Midbrain (tissue), 1 donor: ENCODE results near the gene B3GLCT.

Experiments used
- DNase-seq: peaks from one replicate; lab custom pipeline; 2025; lab: John Stamatoyannopoulos, UW

The B3GLCT gene

DNA sequence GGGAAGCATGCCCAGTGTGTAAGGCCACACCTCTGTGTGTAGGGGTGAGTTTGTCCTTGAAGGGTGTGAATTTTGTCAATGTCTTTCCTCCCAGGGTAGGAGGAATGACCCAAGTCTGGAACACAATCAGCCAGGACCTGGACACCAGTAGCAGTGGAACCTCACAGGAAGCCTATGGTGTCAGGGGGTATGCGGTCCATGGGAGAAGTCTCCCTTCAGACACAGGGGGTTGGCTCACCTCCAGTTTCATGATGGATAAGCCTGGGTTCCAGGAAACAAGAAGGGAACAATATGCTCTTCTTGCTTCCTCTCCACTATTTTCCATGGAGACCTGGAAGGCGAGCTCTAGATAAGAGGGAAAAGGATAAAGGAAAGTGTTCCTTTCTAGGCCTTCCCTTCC, 23.9 kb downstream of the B3GLCT start:
- DNase-seq, result no peak

DNA sequence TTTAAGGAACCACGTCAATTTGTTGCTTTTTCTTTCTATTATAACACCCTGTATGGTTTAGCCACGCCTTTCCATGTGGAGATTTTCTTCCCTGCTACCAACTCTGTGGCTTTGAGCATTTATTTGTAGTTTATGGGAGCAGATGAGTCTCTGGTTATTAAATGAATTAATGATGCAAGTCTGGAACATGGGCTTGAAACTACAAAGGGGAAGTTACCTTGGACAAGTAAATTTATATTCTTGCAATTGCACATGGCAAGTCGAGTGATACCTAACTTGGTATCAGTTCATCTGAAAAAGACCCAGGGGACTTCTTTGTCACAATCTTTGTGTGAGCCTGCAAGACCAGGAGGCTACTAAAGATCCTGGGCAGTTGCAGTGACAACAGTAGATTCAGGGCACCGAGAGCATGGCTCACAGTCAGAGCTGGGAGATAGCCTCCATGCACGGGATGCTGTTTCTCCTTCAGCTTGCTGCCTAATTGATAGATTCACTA, 24.4 kb downstream of the B3GLCT start:
- DNase-seq, result no peak

DNA sequence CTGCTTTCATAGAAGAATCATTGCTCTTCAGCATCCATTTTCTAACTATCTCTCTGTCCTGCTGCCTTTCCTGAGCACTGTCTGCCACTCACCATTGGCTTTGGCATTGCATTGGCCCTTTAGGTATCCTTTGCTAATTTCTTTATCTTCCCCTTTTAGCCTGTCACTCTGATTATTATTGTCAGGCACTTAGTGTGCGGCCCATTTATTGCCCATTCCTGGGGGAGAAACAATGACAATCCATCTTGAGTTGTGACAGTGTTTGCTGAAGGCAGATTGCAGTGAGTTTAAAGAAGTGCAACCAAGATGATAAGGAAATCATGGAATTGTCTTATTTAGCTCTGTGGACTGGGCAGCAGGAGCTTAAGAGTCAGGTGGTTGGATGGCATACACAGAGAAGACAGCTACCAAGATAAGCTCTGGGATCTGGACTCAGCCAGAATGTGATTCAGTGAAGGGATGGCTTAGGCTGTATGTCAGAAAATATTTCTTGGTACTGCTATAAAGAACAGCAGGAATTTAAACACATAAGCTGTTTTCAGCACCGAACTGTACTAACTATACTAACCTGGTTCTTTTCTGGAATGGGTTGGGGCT, 25.3 kb downstream of the B3GLCT start:
- DNase-seq, result no peak

DNA sequence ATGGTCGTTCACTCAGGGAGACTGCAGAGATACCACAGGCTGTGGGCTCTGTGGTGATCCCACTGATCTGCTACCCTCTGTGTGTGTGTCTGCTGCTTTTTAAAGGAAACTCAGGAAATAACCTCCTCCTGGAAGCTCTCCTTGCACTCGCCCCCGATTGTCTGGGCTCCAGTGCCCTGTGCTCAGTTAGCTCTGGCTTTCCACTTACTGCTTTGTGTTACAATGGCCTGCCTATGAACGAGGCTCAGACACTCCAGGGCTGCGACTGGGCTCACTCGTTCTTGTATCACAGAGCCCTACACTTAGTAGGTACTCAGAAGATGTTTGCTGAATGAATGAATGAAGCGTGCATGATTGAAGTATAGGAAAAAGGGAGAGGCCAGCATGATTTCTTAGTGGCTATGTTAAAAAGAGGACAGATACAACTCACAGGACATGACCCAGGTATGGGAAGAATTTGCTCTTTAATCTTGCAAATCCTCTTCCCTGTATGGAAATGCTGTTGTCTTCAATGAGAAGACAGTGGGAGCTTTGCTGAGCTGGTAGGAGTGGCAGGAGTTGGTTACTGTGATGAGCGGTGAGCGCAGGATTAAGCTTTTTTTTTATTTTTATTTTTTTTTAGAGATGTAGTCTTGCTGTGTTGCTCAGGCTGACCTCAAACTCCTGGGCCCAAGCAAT, 26.4 kb downstream of the B3GLCT start:
- DNase-seq, result no peak

DNA sequence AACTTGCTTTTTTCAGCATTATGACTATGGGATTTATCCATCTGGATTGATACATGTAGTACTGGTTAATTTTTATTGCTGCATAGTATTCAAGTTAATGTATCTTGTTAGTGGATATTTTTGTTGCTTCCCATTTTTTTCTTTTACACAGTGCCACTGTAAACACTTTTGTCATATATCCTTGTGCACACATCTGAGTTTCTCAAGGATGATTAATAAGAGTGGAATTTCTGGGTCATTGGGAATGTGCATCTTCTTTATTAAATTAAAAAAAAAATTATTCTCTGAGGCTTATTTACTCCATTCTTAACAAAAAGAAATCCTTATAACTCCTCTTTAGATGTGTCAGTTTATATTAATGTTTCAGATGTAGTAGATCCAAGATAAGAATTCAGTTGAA, 27.3 kb downstream of the B3GLCT start:
- no peak for DNase-seq

DNA sequence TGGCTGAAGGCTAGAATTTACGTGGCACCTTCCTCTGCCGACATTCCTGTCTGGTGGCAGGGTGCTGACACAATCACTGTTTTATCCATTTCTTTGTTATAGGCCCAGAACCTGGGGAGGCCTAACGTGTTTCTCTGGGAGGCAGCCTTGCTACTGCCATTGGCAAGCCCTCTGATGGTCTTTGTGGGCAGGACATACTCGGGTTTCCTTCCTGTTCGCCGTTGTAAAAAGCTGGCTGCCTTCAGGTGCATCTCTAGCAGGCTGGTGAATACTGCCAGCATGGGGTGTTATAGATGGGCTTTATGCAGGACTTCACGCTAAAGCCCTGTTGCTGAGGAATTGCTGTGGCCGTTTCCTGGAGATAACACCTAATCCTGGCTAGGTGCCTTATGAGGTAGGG, 28.1 kb downstream of the B3GLCT start:
- DNase-seq, result no peak

DNA sequence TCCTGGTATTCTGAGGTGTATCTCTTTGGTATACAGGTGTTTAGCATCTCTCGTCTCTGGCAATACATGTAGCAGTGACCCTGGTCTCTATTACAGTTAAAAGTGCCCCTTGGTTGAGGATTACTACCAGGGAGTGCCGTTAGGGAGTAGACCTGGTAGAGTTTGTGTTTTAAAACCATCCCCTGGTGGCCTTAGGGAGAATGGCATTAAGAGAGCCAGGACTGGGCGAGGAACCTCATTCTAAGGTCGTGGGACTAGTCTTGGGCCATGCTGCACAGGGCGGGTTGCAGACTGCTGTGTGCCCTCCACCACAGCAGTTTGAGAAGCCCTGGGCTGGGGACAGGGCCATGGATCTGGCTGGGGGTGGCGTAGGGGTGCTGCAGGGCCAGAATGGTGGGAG, 35.0 kb downstream of the B3GLCT start:
- no peak for DNase-seq

DNA sequence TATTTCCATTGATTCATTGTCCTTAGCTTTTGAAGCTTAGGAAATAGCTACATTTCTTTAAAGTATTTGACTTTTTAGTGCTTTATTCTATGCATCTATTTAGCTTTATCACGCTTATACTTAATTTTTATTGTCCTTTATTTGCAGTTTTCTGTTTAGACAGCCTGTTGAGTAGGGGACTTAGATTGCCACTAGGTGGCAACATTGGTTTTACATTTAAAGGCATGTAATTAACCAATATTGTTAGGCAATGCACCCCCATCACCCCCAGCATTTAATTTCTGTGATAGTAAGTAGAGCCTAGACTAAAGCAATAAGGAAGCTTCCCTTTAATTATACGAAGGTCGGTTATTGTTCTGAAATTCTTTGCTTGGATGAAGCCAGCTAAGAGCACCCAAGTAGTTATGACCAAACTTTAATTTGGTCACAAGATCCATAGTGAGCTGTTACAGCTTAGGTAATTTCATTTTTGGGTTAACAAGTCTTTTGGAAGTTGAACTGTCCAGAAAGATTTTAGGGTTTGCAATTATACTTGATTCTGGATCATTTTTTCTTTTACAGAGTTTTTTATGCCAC, 36.5 kb downstream of the B3GLCT start:
- DNase-seq, result no peak

DNA sequence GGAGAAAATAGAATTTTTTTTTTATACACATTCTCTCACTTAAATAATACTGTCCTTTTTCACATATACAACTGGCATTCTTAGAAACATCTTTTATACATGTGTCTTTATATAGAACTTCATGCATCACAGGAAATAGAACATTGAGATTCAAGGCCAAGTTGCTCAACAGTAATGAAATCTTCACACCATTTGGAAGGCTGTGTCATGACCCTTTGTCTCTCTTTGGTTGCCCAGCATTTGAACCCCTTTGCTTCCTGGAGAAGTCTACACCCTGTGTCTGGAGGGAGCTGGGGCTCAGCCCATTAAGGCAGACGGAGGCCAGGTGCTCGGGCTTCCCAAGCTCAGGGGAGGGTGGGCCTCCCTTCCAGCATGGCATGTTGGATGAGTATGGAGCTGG, 41.1 kb downstream of the B3GLCT start:
- DNase-seq, result no peak

DNA sequence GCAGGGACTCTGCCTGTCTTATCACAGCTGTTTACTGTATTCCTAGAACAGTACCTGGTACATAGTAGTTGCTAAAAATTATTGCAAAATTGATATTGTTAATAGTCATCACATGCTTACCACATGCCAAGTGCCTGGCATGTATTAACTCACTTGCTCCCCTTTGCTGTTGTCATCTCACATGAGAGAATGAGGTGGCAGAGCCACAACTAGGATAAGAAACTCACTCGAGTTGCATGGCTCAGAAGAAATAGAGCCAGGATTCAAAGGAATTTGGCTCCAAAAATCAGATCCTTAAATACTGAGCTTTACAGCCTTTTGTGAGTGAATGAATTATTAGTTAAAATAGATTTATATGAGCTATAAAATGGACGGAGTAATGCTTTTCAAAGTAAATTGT, 42.6 kb downstream of the B3GLCT start:
- DNase-seq, result no peak

DNA sequence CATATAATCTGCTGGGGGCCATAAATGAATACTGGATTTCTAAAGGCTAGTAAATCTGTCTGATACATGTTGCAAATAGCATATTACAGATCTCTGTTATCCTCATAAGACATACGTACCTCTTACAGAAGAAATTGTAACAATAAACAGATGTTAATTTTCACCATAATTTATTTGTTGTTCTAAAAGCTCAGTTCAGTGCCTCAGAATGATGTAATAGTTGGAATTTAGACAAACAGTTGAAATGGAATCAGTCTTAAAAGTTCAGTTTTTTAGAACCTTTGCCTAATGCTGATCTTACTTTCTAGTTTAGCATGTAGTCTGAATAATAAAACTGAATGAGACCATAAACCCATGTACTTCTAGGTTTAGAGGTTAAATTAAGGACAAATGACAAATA, 43.1 kb downstream of the B3GLCT start:
- no peak for DNase-seq

DNA sequence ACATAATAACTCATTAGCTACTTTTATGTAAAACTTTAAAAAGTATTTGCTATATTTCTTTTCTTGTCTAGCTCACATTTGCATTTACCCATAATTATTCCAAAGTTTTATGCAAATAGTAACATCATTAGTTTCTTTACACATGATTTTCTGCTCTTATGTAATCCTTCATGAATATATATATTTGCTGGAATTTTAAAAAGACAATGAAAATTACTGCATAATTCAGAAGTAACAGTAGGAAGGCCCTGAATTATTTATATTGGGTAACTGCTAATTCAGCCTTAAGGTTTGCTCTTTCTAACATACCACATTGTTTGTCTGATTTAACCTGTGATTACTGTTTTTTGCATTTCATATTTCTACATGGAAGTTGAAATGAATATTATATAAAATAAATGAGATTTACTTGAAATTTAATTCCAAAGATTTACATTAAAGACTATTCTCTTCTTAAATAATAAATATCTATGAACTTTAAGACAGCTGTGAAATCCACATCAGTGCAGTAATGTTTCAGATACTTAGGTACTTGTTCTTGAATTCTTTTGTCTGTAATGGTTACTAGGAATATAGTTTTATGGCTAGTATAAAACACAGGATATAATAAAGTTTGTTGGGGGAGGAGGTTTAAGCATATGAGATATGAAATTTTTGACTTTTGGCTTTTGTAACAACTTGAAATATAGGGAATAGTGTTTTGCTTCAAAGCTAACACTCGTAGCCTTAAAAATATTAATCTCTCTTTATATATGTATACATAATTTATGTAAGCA, 46.0 kb downstream of the B3GLCT start:
- no peak for DNase-seq

DNA sequence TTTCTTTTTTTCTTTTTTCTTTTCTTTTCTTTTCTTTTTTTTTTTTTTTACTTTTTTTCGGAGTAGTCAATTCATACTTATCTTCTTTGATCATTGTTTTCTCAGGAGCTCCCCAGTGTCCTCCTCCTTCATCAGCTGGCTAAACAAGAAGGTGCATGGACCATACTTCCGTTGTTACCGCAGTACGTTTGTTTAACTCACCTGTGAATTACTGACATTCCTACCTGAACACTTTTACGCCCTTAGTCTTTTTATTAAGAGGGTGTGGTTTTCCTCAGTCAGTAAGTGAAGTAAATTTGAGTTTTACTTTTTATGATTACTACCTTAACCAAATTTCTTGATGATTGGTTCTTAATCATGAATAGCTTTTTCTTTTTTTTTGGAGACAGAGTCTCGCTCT, 47.1 kb downstream of the B3GLCT start:
- DNase-seq, result no peak

DNA sequence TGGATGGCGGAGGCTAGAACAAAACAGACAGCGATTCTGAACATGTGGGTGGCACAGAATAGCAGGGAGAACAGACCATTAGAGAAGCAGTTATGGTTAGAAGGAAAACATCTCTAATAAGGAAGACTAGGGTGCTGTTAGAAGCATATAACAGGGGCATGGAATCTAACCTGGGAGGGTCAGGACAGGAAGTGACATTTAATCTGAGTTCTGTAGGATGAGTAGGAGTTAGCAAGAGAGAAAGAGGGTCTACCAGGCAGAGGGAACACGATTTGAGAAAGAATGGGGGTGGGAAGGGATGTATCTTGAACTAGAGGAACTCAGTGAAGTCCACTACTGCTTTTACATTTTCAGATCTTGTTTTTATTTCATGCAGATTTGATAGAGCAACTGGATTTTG, 48.6 kb downstream of the B3GLCT start:
- no peak for DNase-seq

DNA sequence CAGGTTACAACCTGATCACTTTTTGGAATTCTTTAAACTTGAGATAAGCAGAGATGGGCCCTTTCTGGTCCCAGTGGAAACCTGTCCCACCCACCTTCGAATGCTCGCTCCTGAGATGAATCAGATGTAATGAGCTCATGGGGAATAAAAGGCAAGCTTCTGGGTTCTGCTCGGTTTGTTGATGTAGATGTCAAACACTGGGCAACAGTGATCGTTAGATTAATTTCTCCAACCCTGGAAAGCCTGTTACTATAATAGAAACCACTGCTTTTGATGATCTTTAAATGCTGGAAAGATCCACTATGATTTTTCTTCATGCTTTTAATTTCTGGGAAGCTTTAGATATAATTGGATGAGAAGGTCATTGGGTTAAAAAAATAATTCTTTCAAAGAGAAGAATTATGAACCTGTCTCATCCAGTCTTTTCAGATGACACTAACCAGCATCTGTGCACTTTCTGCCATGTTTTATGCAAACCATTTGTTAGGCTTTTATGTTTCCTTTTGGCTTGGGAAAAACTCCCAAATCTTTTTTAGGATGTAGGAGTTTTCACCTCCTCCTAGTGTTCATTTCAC, 49.3 kb downstream of the B3GLCT start:
- DNase-seq, result no peak

DNA sequence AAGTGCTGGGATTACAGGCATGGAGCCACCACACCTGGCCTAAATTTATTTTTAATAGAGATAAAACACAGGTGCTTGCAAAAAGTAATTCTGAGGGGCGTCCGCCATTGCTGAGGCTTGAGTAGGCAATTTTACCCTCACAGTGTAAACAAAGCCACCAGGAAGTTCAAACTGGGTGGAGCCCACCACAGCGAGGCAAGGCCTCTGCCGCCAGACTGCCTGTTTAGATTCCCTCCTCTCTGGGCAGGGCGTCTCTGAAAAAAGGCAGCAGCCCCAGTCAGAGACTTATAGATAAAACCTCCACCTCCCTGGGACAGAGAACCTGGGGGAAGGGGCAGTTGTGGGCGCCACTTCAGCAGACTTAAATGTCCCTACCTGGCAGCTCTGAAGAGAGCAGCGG, 50.7 kb downstream of the B3GLCT start:
- DNase-seq, result no peak

DNA sequence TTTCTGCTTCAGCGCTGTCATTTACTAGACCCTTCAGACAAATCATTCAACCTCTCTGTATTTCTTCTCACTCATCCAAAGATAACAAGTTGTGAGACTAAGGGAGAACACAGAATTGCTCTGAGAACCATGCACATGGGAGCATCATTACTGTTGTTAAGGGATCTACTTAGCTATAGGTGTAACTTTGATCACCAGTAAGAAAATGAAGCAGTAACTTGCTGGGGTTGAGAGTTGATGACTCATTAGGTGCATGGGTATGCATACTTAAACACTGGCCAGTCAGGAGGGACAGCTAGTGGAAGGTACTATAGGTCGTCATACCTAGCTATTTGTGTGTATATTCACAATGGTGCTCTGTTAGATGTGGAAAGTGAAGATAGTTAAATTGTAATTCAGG, 61.5 kb downstream of the B3GLCT start:
- no peak for DNase-seq

DNA sequence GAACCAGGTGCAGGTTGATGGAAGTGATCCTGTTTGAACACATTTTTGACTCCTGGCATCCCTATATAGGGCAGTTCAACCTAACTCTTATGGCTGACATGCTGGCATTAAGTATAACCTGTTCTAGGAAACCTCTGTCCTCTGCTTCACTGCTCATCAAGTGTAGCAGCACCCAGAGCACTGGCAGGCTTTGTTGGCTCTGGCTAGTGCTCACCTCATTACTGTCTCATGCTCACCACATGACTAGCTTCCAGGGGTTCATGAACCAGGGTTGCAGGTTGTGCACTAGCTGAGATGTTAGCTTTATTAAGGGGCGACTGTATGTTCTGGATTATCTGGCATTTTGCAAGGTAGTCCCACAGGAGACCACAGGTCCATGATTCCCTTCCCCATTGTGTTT, 63.6 kb downstream of the B3GLCT start:
- no peak for DNase-seq

DNA sequence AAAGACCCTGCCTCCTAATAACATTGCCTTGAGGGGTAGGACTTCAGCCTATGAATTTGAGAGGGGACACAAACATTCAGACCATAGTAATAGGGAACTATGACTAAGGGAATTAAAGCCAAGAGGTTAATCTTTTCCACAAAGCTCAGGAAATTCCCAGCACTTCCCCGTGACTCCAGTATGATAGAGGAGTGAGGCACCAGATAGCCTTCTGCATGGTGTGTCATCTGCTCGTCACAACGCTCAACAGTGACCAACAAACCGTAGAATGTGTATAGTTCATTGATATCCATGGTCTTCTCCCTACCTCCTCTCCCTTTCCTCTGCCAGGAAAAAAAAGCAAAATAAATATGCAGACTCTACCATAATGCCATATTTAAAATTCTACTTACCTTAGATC, 64.4 kb downstream of the B3GLCT start:
- DNase-seq, result no peak

DNA sequence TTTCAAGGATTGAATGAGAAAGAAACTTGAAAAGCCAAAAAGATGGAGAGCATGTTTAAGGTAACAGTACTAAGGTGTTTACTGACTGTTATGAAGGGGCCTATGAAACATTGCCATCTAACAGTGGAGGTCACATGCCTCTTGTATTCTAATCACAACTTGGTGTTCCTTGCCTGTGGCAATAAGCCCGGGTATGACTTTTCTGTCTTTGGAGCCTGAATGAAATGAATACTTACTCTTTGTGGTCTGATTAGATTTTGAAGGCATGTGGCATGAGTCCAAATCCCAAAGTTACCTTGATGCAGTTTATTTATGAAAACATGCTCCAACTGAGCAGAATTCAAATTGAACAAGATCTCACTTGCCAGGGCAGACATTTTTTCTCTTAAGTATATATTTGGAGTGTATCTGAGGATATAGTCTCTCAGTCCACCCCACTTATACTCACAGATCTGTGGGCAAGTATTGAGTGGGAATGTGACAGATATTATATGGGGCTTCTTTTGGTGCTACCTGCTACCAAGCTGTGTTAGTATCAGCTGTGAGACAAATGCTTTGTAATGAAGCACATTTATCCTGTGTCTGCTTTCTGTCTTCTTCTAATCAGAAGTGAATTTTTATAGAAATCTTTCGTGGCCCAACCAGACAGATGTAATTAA, 67.5 kb downstream of the B3GLCT start:
- no peak for DNase-seq

DNA sequence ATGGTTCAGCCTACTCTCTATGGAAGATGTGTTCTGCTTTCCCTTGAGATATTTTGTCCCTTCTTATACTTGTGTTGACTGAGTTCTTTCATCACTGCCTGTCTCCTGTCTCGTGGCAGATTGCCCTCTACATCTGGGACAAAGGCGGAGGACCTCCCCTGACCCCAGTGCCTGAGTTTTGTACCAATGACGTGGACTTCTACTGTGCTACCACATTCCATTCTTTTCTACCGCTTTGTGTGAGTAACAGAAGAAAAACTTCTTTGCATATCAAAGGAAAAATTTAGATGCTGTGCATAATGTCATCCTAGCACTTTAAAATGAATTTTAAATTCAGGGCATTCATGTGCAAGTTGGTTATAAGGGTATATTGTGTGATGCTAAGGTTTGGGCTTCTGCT, 74.6 kb downstream of the B3GLCT start:
- DNase-seq, result no peak

DNA sequence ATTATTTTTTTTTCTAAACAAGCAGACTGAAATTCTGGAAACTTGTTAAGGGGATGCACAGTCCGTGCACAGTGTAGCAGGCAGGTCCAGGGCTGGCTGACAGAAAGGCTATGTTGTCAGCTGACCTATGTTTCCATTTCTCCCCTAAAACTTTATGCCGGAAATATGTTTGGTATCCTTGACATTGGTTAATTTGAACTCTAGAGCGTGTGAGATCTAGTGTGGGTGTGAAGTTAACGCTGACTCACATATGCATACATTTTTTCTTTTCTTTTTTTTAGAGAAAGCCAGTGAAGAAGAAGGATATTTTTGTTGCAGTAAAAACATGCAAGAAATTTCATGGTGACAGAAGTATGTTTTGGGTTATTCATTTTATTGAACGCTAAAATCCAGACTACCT, 76.6 kb downstream of the B3GLCT start:
- DNase-seq, result no peak
